ENCODE measurements around the gene CIB4. TPM values are rescaled to one million over a fixed set of nuclear protein-coding genes. Genes with fewer than 3 reads are reported as not detected.

Gene CIB4
- total and polyA plus RNA-seq, 2 donors (not counting 1 experiment from before 2014, with no cell fraction given): not detected

- Histone ChIP-seq H3K9ac (ENCODE audit: low read length) (no peak overlapping the region), H3K27ac (ENCODE audit: low read length in 2 of 2) (no peak overlapping the region), H4K20me1 (ENCODE audit: control insufficient read depth, insufficient read depth, low read length, poor library complexity, severe bottlenecking) (no peaks in the 10 kb centered on the region), H2AFZ (ENCODE audit: insufficient read depth, low read depth, low read length, poor library complexity, severe bottlenecking) (no peak overlapping the region), H3K4me2 (replicated peaks; ENCODE audit: low read depth, low read length, poor library complexity, severe bottlenecking) (peak overlapping the region; percentile 28), H3K27me3 (replicated peaks in 1 of 4; ENCODE audit: control extremely low read depth in 1 of 4, control insufficient read depth in 3 of 4, insufficient read depth in 4 of 4, low read length in 3 of 4) (peaks cover 0 to 14% (median under 1%) of the 10 kb centered on the region in 4 experiments), H3K9me3 (ENCODE audit: control extremely low read depth in 1 of 3, control insufficient read depth in 2 of 3, insufficient read depth in 1 of 3, low read length in 2 of 3) (peaks cover 0 to 4% (median 0%) of the 10 kb centered on the region in 3 donors), H3K79me2 (ENCODE audit: control insufficient read depth, insufficient read depth, low read length) (no peaks in the 10 kb centered on the region), H3K36me3 (replicated peaks in 1 of 2; ENCODE audit: control extremely low read depth in 1 of 2, control insufficient read depth in 1 of 2, extremely low read depth in 1 of 2, insufficient read depth in 2 of 2, low read length in 1 of 2) (no peaks in the 10 kb centered on the region), H3K4me1 (ENCODE audit: control insufficient read depth in 2 of 2, insufficient read depth in 2 of 2, low read length in 2 of 2) (peaks cover 4 to 6% of the 10 kb centered on the region in 2 donors), H3K4me3 (ENCODE audit: control extremely low read depth in 1 of 5, extremely low read depth in 1 of 5, insufficient read depth in 1 of 5, low read depth in 2 of 5, low read length in 4 of 5) (no peak overlapping the region)
- no peak for DNase-seq
- 72% methylated on average over 9 of the region's 11 CpGs for WGBS (ENCODE audit: insufficient coverage)
- TF ChIP-seq CTCF (IDR thresholded peaks at IDR 0.05) (no peak), EZH2 (IDR thresholded peaks at IDR 0.05; ENCODE audit: borderline replicate concordance, insufficient read depth, low read depth, low read length, poor library complexity, severe bottlenecking) (no peak)
- Mint-ChIP-seq H3K9me3 (ENCODE audit: insufficient read depth) (no peaks in the 10 kb centered on the region), H3K4me3 (no peak overlapping the region), H3K27me3 (peaks cover 19% of the 10 kb centered on the region), H3K27ac (no peak overlapping the region), H3K4me1 (peaks cover 3% of the 10 kb centered on the region)
- ATAC-seq (ENCODE audit: low read depth): no peak
- CTCF ChIA-PET: no interaction called here
- POLR2A ChIA-PET: no interaction called here
- intact Hi-C loops (cut with micrococcal nuclease): no loop called here
Observed at GRCh38 chr2:26619096-26619495, 22.1 kb downstream of the CIB4 start.

- ChIA-PET POLR2A (no interaction called here), CTCF (no interaction called here)
- Mint-ChIP-seq H3K9me3 (ENCODE audit: insufficient read depth) (no peaks in the 10 kb centered on the region), H3K4me1 (peaks cover 3% of the 10 kb centered on the region), H3K27me3 (peaks cover 19% of the 10 kb centered on the region), H3K27ac (no peak overlapping the region), H3K4me3 (no peak overlapping the region)
- ATAC-seq (ENCODE audit: low read depth) (no peak), DNase-seq (no peak)
- peaks cover 0 to 14% (median under 1%) of the 10 kb centered on the region in 4 experiments for H3K27me3 ChIP-seq (replicated peaks in 1 of 4; ENCODE audit: control extremely low read depth in 1 of 4, control insufficient read depth in 3 of 4, insufficient read depth in 4 of 4, low read length in 3 of 4)
- peaks cover 0 to 4% (median 0%) of the 10 kb centered on the region in 3 donors for H3K9me3 ChIP-seq (ENCODE audit: control extremely low read depth in 1 of 3, control insufficient read depth in 2 of 3, insufficient read depth in 1 of 3, low read length in 2 of 3)
- no peak for TF ChIP-seq EZH2 (IDR thresholded peaks at IDR 0.05; ENCODE audit: borderline replicate concordance, insufficient read depth, low read depth, low read length, poor library complexity, severe bottlenecking)
- no peak for TF ChIP-seq CTCF (IDR thresholded peaks at IDR 0.05)
- no peak overlapping the region for H2AFZ ChIP-seq (ENCODE audit: insufficient read depth, low read depth, low read length, poor library complexity, severe bottlenecking)
- no peak overlapping the region for H3K4me3 ChIP-seq (ENCODE audit: control extremely low read depth in 1 of 5, extremely low read depth in 1 of 5, insufficient read depth in 1 of 5, low read depth in 2 of 5, low read length in 4 of 5)
- H3K27ac ChIP-seq (ENCODE audit: low read length in 2 of 2): no peak overlapping the region
- intact Hi-C loops (cut with micrococcal nuclease): no loop called here
- H3K4me1 ChIP-seq (ENCODE audit: control insufficient read depth in 2 of 2, insufficient read depth in 2 of 2, low read length in 2 of 2): peaks cover 4 to 6% of the 10 kb centered on the region in 2 donors
- H4K20me1 ChIP-seq (ENCODE audit: control insufficient read depth, insufficient read depth, low read length, poor library complexity, severe bottlenecking): no peaks in the 10 kb centered on the region
- no peak overlapping the region for H3K9ac ChIP-seq (ENCODE audit: low read length)
- H3K36me3 ChIP-seq (replicated peaks in 1 of 2; ENCODE audit: control extremely low read depth in 1 of 2, control insufficient read depth in 1 of 2, extremely low read depth in 1 of 2, insufficient read depth in 2 of 2, low read length in 1 of 2): no peaks in the 10 kb centered on the region
- H3K4me2 ChIP-seq (replicated peaks; ENCODE audit: low read depth, low read length, poor library complexity, severe bottlenecking): no peak overlapping the region
- no peaks in the 10 kb centered on the region for H3K79me2 ChIP-seq (ENCODE audit: control insufficient read depth, insufficient read depth, low read length)
- 86% methylated on average over 9 of the region's 10 CpGs for WGBS (ENCODE audit: insufficient coverage)
Observed at GRCh38 chr2:26618611-26619010, 22.6 kb downstream of the CIB4 start.

Measured in B cell (primary cell).